Activated T-cell treated with anti-CD3 and anti-CD28 coated beads, Interleukin-2, amount 50 U/mL, for 1 hour (primary cell): ENCODE results near the gene FBXL16.
A peak's percentile ranks its signal among the peaks of the same experiment; 100 is the strongest.

ENCODE experiments used
- DNase-seq: peaks from one replicate; pipeline ENCODE4 v3.0.0-alpha.2; 2020

FBXL16 gene

GRCh38 chr16:658679-659571, 46.7 kb downstream of the FBXL16 start:
- no peak for DNase-seq

- DNase-seq: no peak
These were observed 48.1 kb downstream of the FBXL16 start for GRCh38 chr16:657487-657886.

GRCh38 chr16:654034-654433, 51.6 kb downstream of the FBXL16 start:
- no peak for DNase-seq

GRCh38 chr16:652454-653305, 52.9 kb downstream of the FBXL16 start:
- DNase-seq: no peak

- no peak for DNase-seq
These were observed 53.8 kb downstream of the FBXL16 start for GRCh38 chr16:651844-652243.

GRCh38 chr16:649631-650030, 56.0 kb downstream of the FBXL16 start:
- DNase-seq: no peak

GRCh38 chr16:648781-649589, 56.6 kb downstream of the FBXL16 start, which contains the start of gene WDR90:
WDR90 (plus strand) TSS chr16:649365; CDS start chr16:649417, 52 bp downstream.
- DNase-seq: peak; percentile 91

GRCh38 chr16:648071-648780, 57.4 kb downstream of the FBXL16 start:
- DNase-seq: peak; percentile 41

GRCh38 chr16:647173-647902, 58.3 kb downstream of the FBXL16 start:
- DNase-seq: no peak

- DNase-seq: no peak
These were observed 58.9 kb downstream of the FBXL16 start for GRCh38 chr16:646679-647172.

- DNase-seq: no peak
These were observed 59.5 kb downstream of the FBXL16 start for GRCh38 chr16:645852-646678.

GRCh38 chr16:644556-644955, 61.0 kb downstream of the FBXL16 start:
- DNase-seq: no peak

GRCh38 chr16:643050-643368, 62.6 kb downstream of the FBXL16 start:
- no peak for DNase-seq
